Uterus (tissue), 4 donors: ENCODE data around the gene STX19. TPM values are rescaled to one million over a fixed set of nuclear protein-coding genes. Genes with fewer than 3 reads are reported as not detected.
"Not testable (repeated sequence)": the region's sequence is repeated elsewhere in the genome, so short reads cannot be mapped to it uniquely, and the experiment has no call there.

Experiments used
- DNase-seq, 2 donors: peaks; one replicate each; pipeline ENCODE4 v3.0.0-alpha.2; 2019 to 2020
- H3K27ac ChIP-seq, 2 donors: fragments of 200-600 bp; sonication (generic); 1 replicate in 1 of 2; 2 replicates in 1 of 2; pipeline ENCODE4 v1.5.1; 2016 to 2018
- H3K27me3 ChIP-seq, 2 donors: fragments of 200-600 bp; sonication (generic); one replicate each; pipeline ENCODE4 v1.5.1; 2018 to 2019; ENCODE audit warnings: control low read depth in 1 of 2
- H3K36me3 ChIP-seq, 2 donors: fragments of 200-600 bp; sonication (generic); one replicate each; pipeline ENCODE4 v1.5.1; 2019; ENCODE audit warnings: control low read depth in 1 of 2
- H3K4me1 ChIP-seq, 2 donors: fragments of 200-600 bp; sonication (generic); one replicate each; pipeline ENCODE4 v1.5.1; 2018 to 2019; ENCODE audit warnings: control low read depth in 1 of 2
- H3K4me3 ChIP-seq, 2 donors: fragments of 200-600 bp; sonication (generic); 1 replicate in 1 of 2; 2 replicates in 1 of 2; pipeline ENCODE4 v1.5.1; 2018 to 2019; ENCODE audit warnings: mild to moderate bottlenecking in 1 of 2
- H3K9me3 ChIP-seq, 2 donors: fragments of 200-600 bp; sonication (generic); one replicate each; pipeline ENCODE4 v1.5.1; 2019; ENCODE audit warnings: control low read depth in 1 of 2
- POLR2A ChIP-seq, 2 donors: fragments of 450-650 bp; IDR thresholded peaks; one replicate each; pipeline ENCODE4 v1.6.1; 2016; ENCODE audit warnings: antibody characterized with exemption in 2 of 2, mild to moderate bottlenecking in 1 of 2, moderate library complexity in 1 of 2
- intact Hi-C: fragments of 100-400 bp; cut with DNase I; formaldehyde crosslinking; loops from one replicate; pipeline ENCODE4 v1.15.1; 2023; ENCODE audit warnings: low total_unique reads
- total RNA-seq, 4 donors: library from RNA; depleted of rRNA in 3 of 4; stranded (reverse); fragments of >200 nt in 3 of 4; gene quantifications; one replicate each; pipeline versions ENCODE4 v1.1.0 to v1.2.4, GENCODE V29; 2014 to 2023
- TF ChIP-seq, protein P1 (sequence below), 4 experiments: fragments of 200-600 bp in 2 of 4; fragments of 450-650 bp in 2 of 4; sonication (generic) in 2 of 4; IDR thresholded peaks; one replicate each; pipeline ENCODE4 v1.5.1; 2016 to 2019; ENCODE audit warnings: antibody characterized with exemption in 4 of 4, mild to moderate bottlenecking in 2 of 4, moderate library complexity in 1 of 4
- donor health status: DM: yes; HTN: yes; CAD: no.

STX19 gene
- total RNA-seq, 4 donors from 2014 or later: 1.5 TPM; not detected in 3

DNA sequence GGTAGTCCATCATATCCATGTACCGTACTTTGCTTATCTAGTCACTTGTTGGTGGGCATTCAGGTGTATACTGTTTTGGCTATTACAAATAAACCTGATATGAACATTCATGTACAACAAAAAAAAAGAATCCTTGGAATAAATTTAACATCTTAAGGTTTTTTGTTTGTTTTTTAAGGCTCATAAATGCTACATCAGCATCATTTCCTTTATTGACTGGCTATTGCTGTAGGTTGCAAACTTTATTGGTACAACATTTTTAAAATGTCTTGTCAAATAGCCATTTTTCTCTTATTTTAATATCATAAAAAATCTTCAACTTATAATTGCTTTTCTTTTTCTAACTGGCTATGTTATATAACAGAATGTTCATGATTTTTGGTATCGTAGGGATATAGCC, 18.1 kb upstream of the STX19 start:
- intact Hi-C loops: no loop called here
- Histone ChIP-seq H3K4me1 (no peaks in the 10 kb centered on the region), H3K27me3 (no peaks in the 10 kb centered on the region), H3K9me3 (no peaks in the 10 kb centered on the region), H3K27ac (no peak overlapping the region), H3K4me3 (no peak overlapping the region), H3K36me3 (no peaks in the 10 kb centered on the region)
- DNase-seq: no peak
- no peak for TF ChIP-seq POLR2A (IDR thresholded peaks at IDR 0.05)
- TF ChIP-seq, protein P1, sequence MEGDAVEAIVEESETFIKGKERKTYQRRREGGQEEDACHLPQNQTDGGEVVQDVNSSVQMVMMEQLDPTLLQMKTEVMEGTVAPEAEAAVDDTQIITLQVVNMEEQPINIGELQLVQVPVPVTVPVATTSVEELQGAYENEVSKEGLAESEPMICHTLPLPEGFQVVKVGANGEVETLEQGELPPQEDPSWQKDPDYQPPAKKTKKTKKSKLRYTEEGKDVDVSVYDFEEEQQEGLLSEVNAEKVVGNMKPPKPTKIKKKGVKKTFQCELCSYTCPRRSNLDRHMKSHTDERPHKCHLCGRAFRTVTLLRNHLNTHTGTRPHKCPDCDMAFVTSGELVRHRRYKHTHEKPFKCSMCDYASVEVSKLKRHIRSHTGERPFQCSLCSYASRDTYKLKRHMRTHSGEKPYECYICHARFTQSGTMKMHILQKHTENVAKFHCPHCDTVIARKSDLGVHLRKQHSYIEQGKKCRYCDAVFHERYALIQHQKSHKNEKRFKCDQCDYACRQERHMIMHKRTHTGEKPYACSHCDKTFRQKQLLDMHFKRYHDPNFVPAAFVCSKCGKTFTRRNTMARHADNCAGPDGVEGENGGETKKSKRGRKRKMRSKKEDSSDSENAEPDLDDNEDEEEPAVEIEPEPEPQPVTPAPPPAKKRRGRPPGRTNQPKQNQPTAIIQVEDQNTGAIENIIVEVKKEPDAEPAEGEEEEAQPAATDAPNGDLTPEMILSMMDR (IDR thresholded peaks at IDR 0.05): no peak

DNA sequence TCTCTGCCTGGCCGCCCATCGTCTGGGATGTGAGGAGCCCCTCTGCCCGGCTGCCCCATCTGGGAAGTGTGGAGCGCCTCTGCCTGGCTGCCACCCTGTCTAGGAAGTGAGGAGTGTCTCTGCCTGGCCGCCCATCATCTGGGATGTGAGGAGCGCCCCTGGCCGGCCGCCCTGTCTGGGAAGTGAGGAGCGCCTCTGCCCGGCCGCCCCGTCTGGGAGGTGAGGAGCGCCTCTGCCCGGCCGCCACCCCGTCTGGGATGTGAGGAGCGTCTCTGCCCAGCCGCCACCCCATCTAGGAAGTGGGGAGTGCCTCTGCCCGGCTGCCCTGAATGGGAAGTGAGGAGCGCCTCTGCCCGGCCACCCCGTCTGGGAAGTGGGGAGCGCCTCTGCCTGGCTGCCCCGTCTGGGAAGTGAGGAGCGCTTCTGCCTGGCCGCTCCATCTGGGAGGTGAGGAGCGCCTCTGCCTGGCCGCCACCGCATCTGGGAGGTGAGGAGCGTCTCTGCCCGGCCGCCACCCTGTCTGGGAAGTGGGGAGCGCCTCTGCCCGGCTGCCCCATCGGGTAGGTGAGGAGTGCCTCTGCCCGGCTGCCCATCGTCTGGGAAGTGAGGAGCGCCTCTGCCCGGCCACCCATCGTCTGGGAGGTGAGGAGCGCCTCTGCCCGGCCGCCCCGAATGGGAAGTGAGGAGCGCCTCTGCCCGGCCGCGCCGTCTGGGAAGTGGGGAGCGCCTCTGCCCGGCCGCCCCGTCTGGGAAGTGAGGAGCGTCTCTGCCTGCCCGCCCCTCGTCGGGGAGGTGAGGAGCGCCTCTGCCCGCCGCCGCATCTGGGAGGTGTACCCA, 15.9 kb upstream of the STX19 start:
- H3K36me3 ChIP-seq, H3K27me3 ChIP-seq, H3K9me3 ChIP-seq, H3K4me1 ChIP-seq, H3K4me3 ChIP-seq, DNase-seq, intact Hi-C loops, H3K27ac ChIP-seq: not testable (repeated sequence)

DNA sequence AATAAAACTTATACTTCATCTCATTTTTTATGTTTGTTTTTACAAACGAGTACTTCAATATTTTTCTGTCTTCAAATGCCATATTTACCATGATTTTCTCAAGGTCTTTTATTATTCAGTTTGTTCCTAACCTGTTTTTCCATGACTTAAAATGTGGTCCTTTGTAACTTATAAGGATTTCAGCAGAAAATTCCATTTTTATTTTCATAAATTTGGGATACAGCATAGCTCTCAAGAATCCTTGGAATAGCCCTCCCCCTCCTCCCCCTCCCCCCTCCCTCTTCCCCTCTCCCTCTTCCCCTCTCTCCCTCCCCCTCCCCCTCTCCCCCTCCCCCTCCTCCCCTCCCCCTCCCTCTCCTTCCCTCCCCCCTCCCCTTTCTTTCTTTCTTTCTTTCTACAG, 14.9 kb upstream of the STX19 start:
- Histone ChIP-seq H3K4me3 (no peak overlapping the region), H3K27ac (no peak overlapping the region)
- TF ChIP-seq POLR2A (IDR thresholded peaks at IDR 0.05): no peak
- TF ChIP-seq, protein P1 (IDR thresholded peaks at IDR 0.05): no peak

DNA sequence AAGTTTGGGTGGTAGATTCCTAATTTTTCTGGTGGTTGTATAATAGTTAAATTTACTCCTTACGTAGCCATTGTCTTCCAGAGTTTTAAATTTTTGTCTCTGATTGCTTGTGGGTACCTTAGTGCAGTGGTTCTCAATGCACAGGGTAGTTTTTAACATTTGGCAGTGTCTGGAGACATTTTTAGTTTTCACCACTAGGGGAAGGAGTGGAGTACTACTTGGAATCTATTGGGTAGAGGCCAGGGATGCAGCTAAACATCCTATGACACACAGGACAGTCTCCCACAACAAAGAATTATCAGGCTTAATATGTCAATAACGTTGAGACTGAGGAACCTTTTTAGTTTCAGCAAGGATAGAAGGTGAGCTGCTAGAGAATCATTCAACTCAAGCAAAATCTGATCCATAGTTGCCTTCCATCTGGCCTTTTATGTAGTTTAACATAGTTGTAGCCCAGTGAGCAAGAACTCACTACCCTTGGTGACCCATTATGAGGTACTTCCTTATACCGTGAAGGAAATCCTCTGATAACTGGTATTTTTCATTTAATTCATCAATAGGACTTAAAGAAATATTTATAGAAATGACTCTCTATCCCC, 8.6 kb upstream of the STX19 start:
- intact Hi-C loops: no loop called here
- no peaks in the 10 kb centered on the region for H3K27me3 ChIP-seq
- no peak for DNase-seq

More for the DNA sequence above, 14.9 kb upstream of the STX19 start:
- intact Hi-C loops: no loop called here
- no peaks in the 10 kb centered on the region for H3K27me3 ChIP-seq
- no peaks in the 10 kb centered on the region for H3K9me3 ChIP-seq
- no peaks in the 10 kb centered on the region for H3K36me3 ChIP-seq
- H3K4me1 ChIP-seq: no peaks in the 10 kb centered on the region
- no peak for DNase-seq

DNA sequence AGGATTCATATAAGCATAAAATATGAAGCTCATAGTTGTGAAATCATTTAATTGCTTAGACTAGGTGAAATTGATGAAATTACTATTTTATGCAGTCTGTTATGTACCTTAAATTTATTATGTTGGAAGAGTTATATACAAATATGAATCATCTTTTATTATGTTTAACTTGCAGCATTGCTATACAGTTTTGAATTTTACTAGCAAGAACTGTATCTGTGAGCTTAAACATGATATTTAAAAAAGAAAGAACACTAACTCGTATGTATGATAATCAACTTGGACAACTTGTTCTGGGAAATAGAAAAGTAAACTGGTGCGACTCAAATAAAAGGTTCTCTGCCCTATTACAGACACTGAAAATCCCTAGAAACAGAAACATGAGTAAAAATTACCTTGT, 1.8 kb downstream of the STX19 start:
- no peaks in the 10 kb centered on the region for H3K36me3 ChIP-seq
- no peaks in the 10 kb centered on the region for H3K27me3 ChIP-seq
- H3K27ac ChIP-seq: peak overlapping the region in 1 of 2 donors; percentile 0
- H3K4me1 ChIP-seq: no peaks in the 10 kb centered on the region
- DNase-seq: no peak
- intact Hi-C loops: no loop called here
- no peaks in the 10 kb centered on the region for H3K9me3 ChIP-seq
- TF ChIP-seq, protein P1 (IDR thresholded peaks at IDR 0.05): no peak
- no peak for TF ChIP-seq POLR2A (IDR thresholded peaks at IDR 0.05)
- H3K4me3 ChIP-seq: no peak overlapping the region

More for the DNA sequence above, 8.6 kb upstream of the STX19 start:
- Histone ChIP-seq H3K4me3 (no peak overlapping the region), H3K4me1 (no peaks in the 10 kb centered on the region), H3K27ac (no peak overlapping the region), H3K36me3 (no peaks in the 10 kb centered on the region), H3K9me3 (no peaks in the 10 kb centered on the region)
- no peak for TF ChIP-seq POLR2A (IDR thresholded peaks at IDR 0.05)
- TF ChIP-seq, protein P1 (IDR thresholded peaks at IDR 0.05): peak in 2 of 4 experiments; percentile 10 to 36
